CD4-positive, CD25-positive, alpha-beta regulatory T cell (primary cell): ENCODE results near the gene ZNF740. TPM values are rescaled to one million over a fixed set of nuclear protein-coding genes. Genes with fewer than 3 reads are reported as not detected.

Experiments used
- ATAC-seq, 2 donors: fragments of 150-1000 bp; cut with Tn5 transposase; one replicate each; pipeline ENCODE4 v1.10.0; 2021; ENCODE audit warnings: low read depth in 2 of 2, moderate number of reproducible peaks in 2 of 2, moderate library complexity in 1 of 2
- DNase-seq, 3 donors: peaks; one replicate each; pipeline versions ENCODE4 v3.0.0 to v3.0.0-alpha.2; 2012 to 2022; ENCODE audit warnings: mixed read lengths in 1 of 3
- H3K27ac ChIP-seq: one replicate; pipeline ENCODE4 v1.7.0; 2013; ENCODE audit warnings: mild to moderate bottlenecking, low read length; ENCODE audit not compliant: insufficient read depth, poor library complexity, severe bottlenecking
- H3K27me3 ChIP-seq: one replicate; pipeline ENCODE4 v1.7.0; 2013; ENCODE audit warnings: low read length; ENCODE audit not compliant: control insufficient read depth, insufficient read depth
- H3K36me3 ChIP-seq: one replicate; pipeline ENCODE4 v1.7.0; 2013; ENCODE audit warnings: mild to moderate bottlenecking, low read length, moderate library complexity; ENCODE audit not compliant: control insufficient read depth, insufficient read depth
- H3K4me1 ChIP-seq: 2 replicates; pipeline ENCODE4 v1.7.0; 2013; ENCODE audit warnings: mild to moderate bottlenecking, low read length; ENCODE audit not compliant: insufficient read depth, control insufficient read depth, poor library complexity, severe bottlenecking
- H3K4me3 ChIP-seq: one replicate; pipeline ENCODE4 v1.7.0; 2013; ENCODE audit warnings: low read depth, mild to moderate bottlenecking, low read length, moderate library complexity
- H3K9me3 ChIP-seq, 2 experiments: 1 replicate in 1 of 2; 2 replicates in 1 of 2; pipeline ENCODE4 v1.7.0; 2013; ENCODE audit warnings: low read length in 2 of 2, mild to moderate bottlenecking in 1 of 2, moderate library complexity in 1 of 2; ENCODE audit not compliant: control insufficient read depth in 2 of 2
- H3K27ac Mint-ChIP-seq, 3 donors: one replicate each; pipeline ENCODE4 v1.8.0; 2020 to 2022; ENCODE audit warnings: mild to moderate bottlenecking in 3 of 3, mixed read lengths in 3 of 3, moderate library complexity in 2 of 3
- H3K27me3 Mint-ChIP-seq: one replicate; pipeline ENCODE4 v1.8.0; 2022; ENCODE audit warnings: mild to moderate bottlenecking, mixed read lengths
- H3K36me3 Mint-ChIP-seq: one replicate; pipeline ENCODE4 v1.8.0; 2020; ENCODE audit warnings: mixed read lengths
- H3K4me1 Mint-ChIP-seq, 4 donors: one replicate each; pipeline ENCODE4 v1.8.0; 2020 to 2022; ENCODE audit warnings: mixed read lengths in 4 of 4, mild to moderate bottlenecking in 1 of 4
- H3K4me3 Mint-ChIP-seq, 4 donors: one replicate each; pipeline ENCODE4 v1.8.0; 2020 to 2022; ENCODE audit warnings: mild to moderate bottlenecking in 4 of 4, mixed read lengths in 4 of 4, moderate library complexity in 3 of 4
- H3K9me3 Mint-ChIP-seq, 7 donors: one replicate each; pipeline ENCODE4 v1.8.0; 2020 to 2022; ENCODE audit warnings: mixed read lengths in 7 of 7, mild to moderate bottlenecking in 3 of 7, moderate library complexity in 2 of 7
- polyA plus RNA-seq, 4 donors: library from polyadenylated mRNA; unstranded; fragments of 300-500 nt; fragmentation: Illumina TruSeq; gene quantifications; one replicate each; pipeline ENCODE4 v1.2.3, GENCODE V29; 2021
- total RNA-seq: library from RNA; stranded (reverse); gene quantifications from one replicate; pipeline ENCODE4 v1.2.3, GENCODE V29; 2022

Gene ZNF740
- total and polyA plus RNA-seq, 5 donors from 2014 or later = 2.3 to 32.6 (median 3.0) TPM

- H3K36me3 ChIP-seq = peaks cover 40% of the 10 kb centered on the region
- peak overlapping the region; percentile 30 for H3K27ac ChIP-seq
- DNase-seq (no peak), ATAC-seq (no peak)
- H3K36me3 Mint-ChIP-seq = peaks cover 15% of the 10 kb centered on the region
- H3K4me1 Mint-ChIP-seq = peaks cover 19 to 70% (median 48%) of the 10 kb centered on the region in 4 donors
- peaks cover 46% of the 10 kb centered on the region for H3K4me1 ChIP-seq
- peak overlapping the region in 1 of 3 donors; percentile 87 for H3K27ac Mint-ChIP-seq
- H3K27me3 Mint-ChIP-seq = no peaks in the 10 kb centered on the region
- H3K9me3 Mint-ChIP-seq = no peaks in the 10 kb centered on the region
- no peaks in the 10 kb centered on the region for H3K27me3 ChIP-seq
- H3K4me3 ChIP-seq = no peak overlapping the region
- peak overlapping the region in 2 of 4 donors; percentile 74 to 80 for H3K4me3 Mint-ChIP-seq
- H3K9me3 ChIP-seq = no peaks in the 10 kb centered on the region
These were observed 32.4 kb downstream of the ZNF740 start for GRCh38 chr12:53212931-53213330.

DNA sequence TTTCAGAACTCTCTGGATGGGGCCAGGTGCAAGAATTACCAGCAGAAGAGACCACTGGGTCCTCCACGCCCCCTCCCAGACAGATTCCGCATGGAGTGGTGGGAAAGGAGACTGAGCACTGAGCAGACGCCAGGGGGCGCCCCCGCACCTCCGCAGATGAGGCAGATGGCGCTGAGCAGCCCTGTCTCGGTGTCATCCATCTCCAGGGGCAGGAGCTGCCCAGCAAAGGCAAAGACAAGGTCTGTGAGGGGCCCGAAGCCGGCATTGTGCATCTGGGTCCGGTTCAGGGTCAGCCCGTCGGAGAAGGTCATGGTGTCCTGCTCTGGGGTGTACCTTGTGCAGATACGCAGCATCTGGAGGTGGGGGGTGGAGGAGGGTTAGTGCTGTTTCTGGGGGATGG lies 32.8 kb downstream of the ZNF740 start:
- ATAC-seq = peak; percentile 70 to 71
- H3K36me3 Mint-ChIP-seq = peaks cover 15% of the 10 kb centered on the region
- H3K9me3 Mint-ChIP-seq = no peaks in the 10 kb centered on the region
- Histone ChIP-seq H3K27ac (peak overlapping the region; percentile 30), H3K4me3 (no peak overlapping the region), H3K4me1 (peaks cover 45% of the 10 kb centered on the region), H3K27me3 (no peaks in the 10 kb centered on the region), H3K9me3 (no peaks in the 10 kb centered on the region), H3K36me3 (peaks cover 40% of the 10 kb centered on the region)
- peak overlapping the region in 2 of 4 donors; percentile 74 to 80 for H3K4me3 Mint-ChIP-seq
- peak overlapping the region; percentile 12 to 87 (median 74) for H3K27ac Mint-ChIP-seq
- peaks cover 17 to 70% (median 46%) of the 10 kb centered on the region in 4 donors for H3K4me1 Mint-ChIP-seq
- peak; percentile 71 to 81 (median 80) for DNase-seq
- no peaks in the 10 kb centered on the region for H3K27me3 Mint-ChIP-seq

- ATAC-seq = no peak
- Histone ChIP-seq H3K4me3 (no peak overlapping the region), H3K27ac (no peak overlapping the region), H3K27me3 (no peaks in the 10 kb centered on the region), H3K36me3 (peaks cover 40% of the 10 kb centered on the region), H3K9me3 (no peaks in the 10 kb centered on the region), H3K4me1 (peaks cover 45% of the 10 kb centered on the region)
- DNase-seq = no peak
- Mint-ChIP-seq H3K27me3 (no peaks in the 10 kb centered on the region), H3K36me3 (peaks cover 15% of the 10 kb centered on the region), H3K9me3 (no peaks in the 10 kb centered on the region), H3K27ac (peak overlapping the region in 2 of 3 donors; percentile 8 to 85), H3K4me1 (peaks cover 8 to 67% (median 44%) of the 10 kb centered on the region in 4 donors), H3K4me3 (peak overlapping the region in 2 of 4 donors; percentile 74 to 85)
These were observed 33.7 kb downstream of the ZNF740 start for GRCh38 chr12:53214221-53214620.

- Mint-ChIP-seq H3K4me3 (peak overlapping the region in 1 of 4 donors; percentile 85), H3K27ac (peak overlapping the region in 2 of 3 donors; percentile 8 to 85), H3K27me3 (no peaks in the 10 kb centered on the region), H3K4me1 (peaks cover 8 to 67% (median 44%) of the 10 kb centered on the region in 4 donors), H3K9me3 (no peaks in the 10 kb centered on the region), H3K36me3 (peaks cover 15% of the 10 kb centered on the region)
- DNase-seq (no peak), ATAC-seq (no peak)
- Histone ChIP-seq H3K27me3 (no peaks in the 10 kb centered on the region), H3K4me3 (no peak overlapping the region), H3K4me1 (peaks cover 44% of the 10 kb centered on the region), H3K9me3 (no peaks in the 10 kb centered on the region), H3K36me3 (peaks cover 40% of the 10 kb centered on the region), H3K27ac (no peak overlapping the region)
These were observed 34.3 kb downstream of the ZNF740 start for GRCh38 chr12:53214687-53215455.

DNA sequence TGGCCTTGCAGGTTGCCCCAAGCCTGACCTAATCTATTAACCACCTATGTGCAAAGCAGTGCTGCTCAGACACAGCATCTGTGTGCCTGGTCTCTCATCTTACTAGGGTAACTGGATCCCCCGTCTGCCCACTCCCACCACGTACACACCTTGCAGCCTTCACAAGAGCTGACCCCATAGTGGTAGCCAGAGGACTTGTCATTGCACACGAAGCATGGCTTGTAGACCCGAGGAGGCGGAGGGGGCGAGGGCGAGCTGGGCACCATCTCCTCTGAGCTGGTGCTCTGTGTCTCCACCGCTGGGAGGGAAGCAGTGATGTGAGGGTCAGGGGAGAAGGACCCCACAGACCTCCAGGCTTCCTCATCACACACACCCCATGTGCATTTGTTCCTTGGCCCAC lies 35.0 kb downstream of the ZNF740 start:
- Histone ChIP-seq H3K27ac (no peak overlapping the region), H3K36me3 (peaks cover 37% of the 10 kb centered on the region), H3K27me3 (no peaks in the 10 kb centered on the region), H3K9me3 (no peaks in the 10 kb centered on the region), H3K4me3 (no peak overlapping the region), H3K4me1 (peaks cover 42% of the 10 kb centered on the region)
- Mint-ChIP-seq H3K27me3 (no peaks in the 10 kb centered on the region), H3K9me3 (no peaks in the 10 kb centered on the region), H3K4me3 (peak overlapping the region in 2 of 4 donors; percentile 43 to 85), H3K4me1 (peaks cover 8 to 66% (median 44%) of the 10 kb centered on the region in 4 donors), H3K36me3 (peaks cover 15% of the 10 kb centered on the region), H3K27ac (peak overlapping the region; percentile 83 to 88 (median 84))
- ATAC-seq (no peak), DNase-seq (no peak)

DNA sequence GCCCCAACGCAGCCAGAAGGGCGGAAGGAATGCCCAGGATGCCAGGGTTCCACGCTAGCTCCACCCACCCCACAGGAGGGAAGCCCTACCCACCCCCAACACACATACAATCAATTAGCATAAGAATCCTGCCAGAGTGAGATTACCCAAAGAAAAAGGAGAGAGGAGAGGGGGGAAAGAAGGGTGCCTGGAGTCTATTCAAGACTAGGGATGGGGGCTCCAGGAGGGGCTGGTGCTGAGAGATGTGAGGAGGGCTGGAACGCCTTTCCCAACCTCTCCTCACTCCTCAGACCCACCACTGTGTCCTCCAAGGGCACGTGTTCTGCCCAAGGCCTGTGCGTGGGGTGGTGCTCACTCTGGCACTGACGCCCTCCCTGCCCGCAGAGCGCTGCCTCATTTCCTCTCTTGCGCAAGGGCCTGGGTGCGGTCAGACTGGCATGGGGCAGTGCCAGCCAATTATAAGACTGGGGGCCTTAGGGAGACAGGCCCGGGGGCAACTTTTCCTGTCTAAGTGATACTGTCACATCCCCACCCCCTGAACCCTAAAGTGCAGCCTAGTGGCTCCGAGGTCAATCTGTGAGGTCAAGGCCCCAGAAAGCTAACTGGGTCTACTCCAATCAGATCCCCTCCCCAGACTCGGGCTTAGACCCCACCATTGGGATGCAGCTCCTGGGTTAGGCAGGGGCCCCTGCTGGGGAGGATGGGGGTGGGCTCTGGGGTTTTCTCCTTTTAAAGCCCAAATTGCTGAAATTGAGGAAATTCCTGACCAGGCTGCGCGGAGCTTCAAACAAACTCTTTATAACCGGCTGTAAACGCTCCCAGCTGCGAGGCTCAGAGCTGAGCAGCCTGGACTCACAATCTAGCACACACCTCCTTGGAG lies 36.8 kb downstream of the ZNF740 start:
- Mint-ChIP-seq H3K27me3 (no peaks in the 10 kb centered on the region), H3K4me3 (peak overlapping the region; percentile 75 to 87 (median 82)), H3K4me1 (peaks cover 12 to 71% (median 43%) of the 10 kb centered on the region in 4 donors), H3K27ac (peak overlapping the region; percentile 17 to 88 (median 84)), H3K36me3 (peaks cover 11% of the 10 kb centered on the region), H3K9me3 (no peaks in the 10 kb centered on the region)
- Histone ChIP-seq H3K4me3 (peak overlapping the region; percentile 40), H3K36me3 (peaks cover 27% of the 10 kb centered on the region), H3K27ac (peak overlapping the region; percentile 56), H3K27me3 (no peaks in the 10 kb centered on the region), H3K9me3 (no peaks in the 10 kb centered on the region), H3K4me1 (peaks cover 48% of the 10 kb centered on the region)
- DNase-seq = peak in 1 of 3 donors; percentile 47
- no peak for ATAC-seq

DNA sequence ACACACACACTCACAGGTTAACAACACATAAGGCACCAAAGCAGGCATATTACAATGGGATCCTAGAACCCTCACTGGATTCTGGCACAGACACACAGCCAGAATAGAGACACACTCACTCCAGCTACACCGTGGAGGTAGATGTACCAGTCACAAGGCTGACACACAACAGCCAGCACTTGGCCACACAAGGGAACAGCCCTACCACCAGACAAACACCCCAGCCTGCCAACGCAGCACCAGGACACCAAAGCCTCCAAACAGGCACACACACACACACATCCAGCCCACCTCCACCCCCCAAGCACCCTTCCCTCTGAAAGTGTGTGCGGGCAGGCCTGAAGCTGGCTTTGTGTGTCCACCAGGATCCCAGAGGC lies 37.4 kb downstream of the ZNF740 start:
- H3K36me3 ChIP-seq = peaks cover 25% of the 10 kb centered on the region
- H3K27ac ChIP-seq = peak overlapping the region; percentile 56
- peaks cover 54% of the 10 kb centered on the region for H3K4me1 ChIP-seq
- no peaks in the 10 kb centered on the region for H3K9me3 ChIP-seq
- no peaks in the 10 kb centered on the region for H3K27me3 ChIP-seq
- Mint-ChIP-seq H3K9me3 (no peaks in the 10 kb centered on the region), H3K36me3 (peaks cover 7% of the 10 kb centered on the region), H3K4me3 (peak overlapping the region; percentile 78 to 89 (median 86)), H3K4me1 (peaks cover 12 to 76% (median 46%) of the 10 kb centered on the region in 4 donors), H3K27me3 (no peaks in the 10 kb centered on the region), H3K27ac (peak overlapping the region; percentile 83 to 87 (median 84))
- peak overlapping the region; percentile 40 for H3K4me3 ChIP-seq
- ATAC-seq (no peak), DNase-seq (no peak)
